NCI-H446 (cell line): ENCODE data around the gene PDAP1.
"Not testable (repeated sequence)": the region's sequence is repeated elsewhere in the genome, so short reads cannot be mapped to it uniquely, and the experiment has no call there.

Source experiments
- DNase-seq, 2 experiments: peaks; one replicate each; lab custom pipeline; 2025; lab: John Stamatoyannopoulos, UW

Gene PDAP1

DNA sequence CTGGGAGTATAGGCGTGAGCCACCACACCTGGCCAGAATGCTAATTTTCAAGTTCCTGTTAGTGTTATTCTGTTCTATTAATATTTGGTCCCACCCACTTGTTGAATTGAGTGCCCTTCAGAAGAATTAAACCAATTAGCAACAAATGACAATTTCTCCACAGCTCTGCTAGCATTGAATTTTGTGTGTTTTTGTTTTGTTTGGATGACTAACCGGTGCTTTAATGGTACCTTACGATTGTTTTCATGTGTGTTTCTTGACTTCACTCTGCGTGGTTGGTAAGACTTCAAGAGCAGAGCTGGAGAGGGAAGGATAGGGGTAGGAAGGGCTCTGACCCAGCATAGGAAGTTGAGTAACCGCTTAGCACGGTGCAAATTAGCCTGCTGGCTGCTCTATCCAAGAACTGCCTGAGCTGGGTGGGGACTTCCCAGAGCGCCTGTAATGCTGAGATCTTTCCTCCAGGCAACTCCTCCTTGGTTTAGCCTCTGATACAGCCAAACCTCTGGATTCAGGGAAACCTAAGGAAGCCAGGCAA, 29.3 kb downstream of the PDAP1 start:
- no peak for DNase-seq

DNA sequence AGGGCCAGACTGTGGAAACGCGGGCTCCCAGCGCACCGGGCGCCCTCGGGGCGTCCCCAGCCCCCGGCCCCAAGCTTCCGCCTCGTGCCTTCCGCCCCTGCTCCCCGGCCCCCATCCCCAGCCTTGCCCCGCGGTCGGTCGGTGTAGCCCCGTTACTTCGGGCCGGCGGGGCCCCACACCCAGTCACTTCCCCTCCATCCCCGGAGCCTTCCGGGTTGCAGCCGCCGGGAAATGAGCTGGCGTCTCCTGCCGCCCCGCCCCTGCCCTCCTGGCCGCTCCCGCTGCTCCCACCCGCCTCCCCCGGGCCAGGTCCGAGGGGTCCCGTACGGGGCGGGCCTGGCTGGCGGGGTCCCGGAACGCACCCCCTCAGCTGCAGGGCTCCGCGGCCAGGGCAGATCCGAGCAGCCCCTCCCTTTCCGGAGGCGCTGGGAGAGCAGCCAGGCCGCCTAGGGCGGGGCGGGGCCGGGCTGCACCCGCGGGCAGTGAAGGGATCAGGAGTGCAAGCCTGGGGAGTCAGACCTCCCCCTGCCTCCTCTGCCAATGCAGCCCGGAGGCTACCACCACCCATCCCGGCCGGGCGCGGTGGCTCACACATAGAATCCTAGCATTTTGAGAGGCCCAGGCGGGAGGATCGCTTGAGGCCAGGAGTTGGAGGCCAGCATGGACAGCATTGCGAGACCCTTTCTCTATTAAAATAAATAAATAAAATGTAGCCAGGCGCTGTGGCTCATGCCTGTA, 33.2 kb downstream of the PDAP1 start:
- DNase-seq = peak in 1 of 2 experiments; percentile 40

DNA sequence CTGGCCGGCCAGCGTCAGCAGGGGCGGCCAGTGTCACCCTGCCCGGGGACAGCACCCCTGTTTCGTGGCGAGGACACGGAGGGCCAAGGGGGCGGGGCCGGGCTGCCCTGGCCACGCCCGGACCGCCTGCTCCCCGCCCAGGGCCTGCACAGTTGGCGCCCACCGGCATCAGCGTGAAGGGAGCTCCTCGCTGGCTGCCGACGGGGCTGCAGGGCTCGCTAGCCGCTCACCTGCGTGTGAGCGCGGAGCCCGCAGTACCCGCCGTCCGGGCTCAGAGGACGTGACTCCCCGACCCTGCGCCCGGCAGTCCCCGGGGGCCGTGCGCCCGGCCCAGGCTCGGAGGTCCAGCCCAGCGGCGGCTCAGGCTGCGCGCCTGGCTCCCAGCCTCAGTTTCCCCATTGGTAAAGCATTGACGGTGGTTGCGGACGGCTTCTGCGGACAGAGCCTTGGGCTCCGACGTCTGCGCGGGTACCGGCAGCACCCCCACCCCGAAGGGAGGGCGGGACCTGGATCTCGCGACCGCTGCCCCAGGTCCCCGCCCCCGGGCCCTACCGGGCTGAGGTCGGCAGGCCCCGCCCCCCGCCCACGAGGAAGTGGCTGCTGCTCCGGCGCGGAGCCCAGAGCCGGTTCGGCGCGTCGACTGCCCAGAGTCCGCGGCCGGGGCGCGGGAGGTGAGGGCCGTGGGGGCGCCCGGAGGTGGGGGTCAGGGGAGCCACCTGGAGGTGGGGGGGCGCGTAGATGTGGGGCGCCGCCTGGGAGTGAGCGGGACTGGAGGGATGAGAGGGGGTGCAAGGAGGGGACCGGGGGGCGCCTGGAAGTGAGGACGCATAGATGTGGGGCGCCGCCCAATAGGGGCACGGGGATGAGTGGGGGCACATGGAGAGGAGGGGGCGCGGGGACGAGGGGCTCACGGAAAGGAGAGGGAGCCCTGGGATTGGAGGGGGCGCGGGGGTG, 34.0 kb downstream of the PDAP1 start, which contains the start of gene ARPC1B:
Gene ARPC1B, plus strand, starts transcription at position 620 of the 954 bp plus-strand sequence. CDS start 10,985 bp downstream, outside the sequence.
- DNase-seq = peak in 1 of 2 experiments; percentile 28

DNA sequence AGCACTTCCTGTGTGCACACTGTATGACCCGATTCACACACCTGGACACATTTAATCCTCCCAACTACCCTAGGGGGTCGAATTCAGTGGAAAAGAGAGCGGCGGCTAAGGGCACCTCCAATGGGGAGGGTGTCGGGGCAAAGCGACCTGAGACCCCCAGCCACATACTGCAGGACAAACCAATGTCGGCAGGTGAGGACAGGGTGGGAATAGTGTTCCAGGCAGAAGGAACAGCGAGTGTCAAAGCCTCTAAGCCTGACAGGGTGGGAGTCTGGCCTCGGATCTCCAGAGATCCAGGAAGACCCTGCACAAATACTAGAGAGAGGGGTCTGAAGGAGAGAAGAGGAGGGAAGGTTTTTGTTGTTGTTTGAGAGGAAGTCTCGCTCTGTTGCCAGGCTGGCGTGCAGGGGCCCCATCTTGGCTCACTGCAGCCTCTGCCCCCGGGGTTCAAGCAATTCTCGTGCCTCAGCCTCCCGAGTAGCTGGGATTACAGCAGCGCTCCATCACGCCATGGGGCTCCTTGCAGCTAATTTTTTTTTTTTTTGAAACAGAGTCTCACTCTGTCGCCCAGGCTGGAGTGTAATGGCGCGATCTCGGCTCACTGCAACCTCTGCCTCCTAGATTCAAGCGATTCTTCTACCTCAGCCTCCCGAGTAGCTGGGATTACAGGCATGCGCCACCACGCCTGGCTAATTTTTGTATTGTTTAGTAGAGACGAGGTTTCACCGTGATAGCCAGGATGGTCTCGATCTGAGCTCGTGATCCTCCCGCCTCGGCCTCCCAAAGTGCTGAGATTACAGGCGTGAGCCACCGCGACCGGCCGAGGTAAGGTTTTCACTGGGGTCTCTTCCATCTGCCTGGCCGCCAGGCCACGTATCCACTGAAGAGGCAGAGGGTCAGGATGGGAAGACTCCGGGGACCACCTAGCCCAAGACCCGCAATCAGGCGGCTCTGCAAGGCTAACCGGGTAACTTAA, 35.0 kb downstream of the PDAP1 start:
- no peak for DNase-seq

DNA sequence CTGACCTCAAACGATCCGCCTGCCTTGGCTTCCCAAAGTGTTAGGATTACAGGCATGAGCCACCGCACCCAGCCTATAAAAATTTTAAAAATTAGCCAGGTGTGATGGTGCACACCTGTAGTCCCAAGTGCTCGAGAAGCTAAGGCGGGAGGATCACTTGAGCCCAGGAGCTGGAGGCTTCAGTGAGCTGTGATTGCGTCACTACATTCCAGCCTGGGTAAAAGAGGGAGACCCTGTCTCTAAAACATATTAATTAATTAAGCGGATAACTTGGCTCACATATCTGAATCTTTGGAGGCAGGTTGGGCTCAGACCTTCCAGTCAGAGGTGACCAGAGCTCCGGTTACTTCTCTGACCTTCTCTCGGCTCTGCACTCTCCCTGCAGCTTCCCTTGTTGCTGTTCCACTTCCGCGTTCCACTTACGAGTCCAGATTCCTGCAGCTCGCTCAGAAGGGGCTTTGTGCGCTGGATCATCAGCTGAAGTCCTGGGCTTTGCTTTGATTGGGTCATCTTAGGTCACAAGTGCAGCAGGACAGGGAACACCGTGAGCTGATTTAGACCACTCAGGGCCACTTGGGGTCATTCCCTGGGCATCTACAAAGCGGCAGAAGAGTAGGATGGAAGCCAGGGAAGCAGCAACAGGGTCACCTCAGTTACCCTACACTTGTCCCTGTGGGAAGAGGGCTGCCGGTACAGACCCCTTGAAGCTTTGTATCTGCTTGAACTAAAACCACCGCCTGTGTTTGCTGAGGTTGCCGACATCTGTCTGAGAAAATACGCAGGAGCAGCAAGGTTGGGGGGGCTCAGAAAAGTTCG, 35.9 kb downstream of the PDAP1 start:
- no peak for DNase-seq

DNA sequence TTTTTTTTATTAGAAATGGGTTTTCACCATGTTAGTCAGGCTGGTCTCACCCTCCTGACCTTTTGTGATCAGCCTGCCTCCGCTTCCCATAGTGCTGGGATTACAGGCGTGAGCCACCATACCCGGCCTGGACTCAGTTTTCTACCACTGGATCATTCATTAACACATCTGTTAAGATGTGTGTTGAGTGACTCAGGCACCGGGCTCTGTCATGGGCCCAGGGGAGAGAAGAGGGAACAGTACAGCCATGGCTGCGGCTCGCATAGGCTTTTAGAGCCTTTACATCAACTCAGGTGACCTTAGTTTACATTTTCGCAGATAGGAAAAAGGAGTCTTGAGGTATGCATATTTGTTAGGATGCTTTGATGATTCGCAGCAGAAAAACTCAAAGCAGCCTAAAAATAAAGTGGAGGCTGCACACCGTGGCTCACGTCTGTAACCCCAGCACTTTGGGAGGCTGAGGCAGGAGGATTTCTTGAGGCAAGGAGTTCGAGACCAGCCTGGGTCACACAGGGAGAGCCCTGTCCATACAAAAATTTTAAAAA, 36.9 kb downstream of the PDAP1 start:
- no peak for DNase-seq

DNA sequence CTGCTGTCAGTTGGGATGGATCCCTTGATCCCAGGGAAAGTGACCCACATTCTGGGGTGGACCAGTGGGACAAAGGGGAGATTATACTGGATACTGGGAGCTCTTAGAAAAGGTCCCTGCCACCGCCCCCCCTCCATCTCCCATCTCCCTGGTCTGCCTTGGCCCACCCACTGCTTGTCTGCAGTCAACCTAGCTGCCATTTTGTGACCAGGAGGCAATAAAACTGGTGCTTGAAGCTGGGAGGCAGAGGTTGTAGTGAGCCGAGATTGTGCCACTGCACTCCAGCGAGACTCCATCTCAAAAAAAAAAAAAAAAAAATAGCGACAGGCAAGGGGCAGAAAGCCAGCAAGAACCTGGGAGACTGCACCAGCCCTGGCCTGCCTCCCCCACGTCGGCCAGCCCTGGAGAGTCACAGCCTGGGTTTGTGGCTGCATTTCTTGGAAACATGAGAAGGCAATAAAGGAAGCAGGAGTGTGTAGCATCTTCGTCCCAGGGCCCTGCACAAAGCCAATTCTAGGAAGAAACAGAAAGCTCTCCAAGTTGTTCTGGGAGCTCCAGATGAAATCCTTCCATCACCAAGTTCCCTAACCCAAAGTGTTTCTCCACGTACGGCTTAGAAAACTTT, 38.5 kb downstream of the PDAP1 start:
- no peak for DNase-seq

DNA sequence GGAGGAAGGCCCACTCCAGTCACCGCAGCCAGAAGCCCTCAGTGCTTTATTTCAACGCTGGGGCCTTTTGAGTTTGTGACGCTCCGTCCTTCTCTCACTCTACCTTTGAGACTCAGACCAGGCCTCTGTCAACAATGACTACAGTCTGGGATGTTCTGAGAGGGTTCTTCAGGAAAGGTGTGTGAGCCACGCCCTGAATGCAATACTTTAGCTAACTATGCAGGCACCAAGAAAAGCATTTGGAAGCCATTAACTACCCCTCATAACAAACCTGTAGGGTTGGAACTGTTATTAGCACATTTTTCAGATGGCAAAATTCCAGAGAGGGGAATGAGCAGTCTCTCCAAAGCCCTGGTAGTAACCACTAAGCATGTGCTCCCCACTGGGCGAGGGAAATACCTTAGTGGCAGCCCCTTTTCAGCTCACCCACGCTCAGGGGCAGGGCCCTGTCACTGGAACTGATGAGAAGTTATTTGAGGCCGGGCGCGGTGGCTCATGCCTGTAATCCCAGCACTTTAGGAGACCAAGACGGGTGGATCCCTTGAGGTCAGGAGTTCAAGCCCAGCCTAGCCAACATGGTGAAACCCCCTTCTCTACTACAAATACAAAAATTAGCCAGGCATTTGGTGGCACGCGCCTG, 39.5 kb downstream of the PDAP1 start:
- no peak for DNase-seq

DNA sequence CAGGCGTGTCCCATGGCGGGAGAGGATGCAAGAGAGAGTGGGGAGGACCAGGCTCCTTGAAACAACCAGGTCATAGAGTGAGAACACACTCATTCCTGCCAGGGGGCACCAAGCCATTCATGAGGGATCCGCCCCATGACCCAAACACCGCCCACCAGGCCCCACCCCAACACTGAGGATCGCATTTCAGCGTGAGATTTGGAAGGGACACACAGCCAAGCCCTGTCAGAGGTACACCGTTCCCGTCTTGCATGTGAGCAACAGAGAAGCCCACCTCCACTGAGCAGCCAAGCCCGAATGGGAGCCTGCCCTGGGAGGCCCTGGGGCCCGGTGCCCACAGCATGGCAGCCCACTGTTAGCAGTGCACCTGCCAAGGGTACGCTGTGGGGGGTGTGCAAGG, 41.8 kb downstream of the PDAP1 start:
- DNase-seq = no peak

DNA sequence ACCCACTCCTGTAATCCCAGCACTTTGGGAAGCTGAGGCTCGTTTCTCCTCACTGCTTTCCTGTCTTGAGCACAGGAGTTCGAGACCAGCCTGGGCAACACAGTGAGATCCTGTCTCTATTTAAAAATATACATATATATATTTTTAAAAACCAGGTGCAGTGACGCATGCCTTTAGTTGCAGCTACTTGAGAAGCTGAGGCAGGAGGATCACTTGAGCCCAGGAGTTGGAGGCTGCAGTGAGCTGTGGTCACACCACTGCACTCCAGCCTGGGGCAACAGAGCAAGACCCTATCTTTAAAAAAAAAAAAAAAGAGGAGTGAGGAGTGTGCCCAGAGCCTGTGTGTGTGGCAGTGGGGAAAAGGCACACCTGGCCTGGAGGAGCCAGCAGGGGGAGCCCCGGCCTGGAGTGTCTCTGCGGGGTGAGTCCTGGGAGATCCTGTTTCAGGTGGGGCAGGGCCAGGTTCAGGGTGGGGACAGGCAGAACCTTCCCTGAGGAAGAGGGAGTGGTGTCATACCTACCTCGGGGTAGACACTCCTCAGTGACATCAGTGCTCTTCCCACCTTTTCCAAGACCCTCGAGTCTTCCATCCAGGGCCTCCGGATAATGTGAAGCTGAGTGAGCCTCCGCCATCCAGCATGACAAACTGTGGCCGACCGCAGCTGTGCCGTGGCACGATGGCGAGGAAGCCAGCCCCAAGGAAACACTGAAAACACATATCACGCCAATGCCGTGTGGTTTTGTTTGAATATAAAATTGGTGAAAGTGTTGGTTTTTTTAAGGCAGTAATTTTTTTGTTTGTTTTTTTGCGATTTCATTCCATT, 42.9 kb downstream of the PDAP1 start:
- no peak for DNase-seq

DNA sequence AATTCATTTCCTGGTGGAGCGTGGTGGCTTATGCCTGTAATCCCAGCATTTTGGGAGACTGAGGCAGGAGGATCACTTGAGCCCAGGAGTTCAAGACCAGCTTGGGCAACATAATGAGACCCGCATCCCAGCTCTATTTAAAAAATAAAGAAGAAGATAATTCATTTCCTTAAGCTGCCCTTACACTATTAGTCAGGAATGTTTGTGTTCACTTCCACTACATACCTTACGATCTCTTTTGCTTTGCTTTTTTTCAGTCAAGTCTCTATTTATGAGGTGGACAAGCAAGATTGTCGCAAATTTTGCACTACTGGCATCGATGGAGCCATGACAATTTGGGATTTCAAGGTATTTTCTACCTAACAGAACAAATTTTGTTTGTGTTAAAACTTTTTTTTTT, 45.1 kb downstream of the PDAP1 start:
- DNase-seq = no peak

DNA sequence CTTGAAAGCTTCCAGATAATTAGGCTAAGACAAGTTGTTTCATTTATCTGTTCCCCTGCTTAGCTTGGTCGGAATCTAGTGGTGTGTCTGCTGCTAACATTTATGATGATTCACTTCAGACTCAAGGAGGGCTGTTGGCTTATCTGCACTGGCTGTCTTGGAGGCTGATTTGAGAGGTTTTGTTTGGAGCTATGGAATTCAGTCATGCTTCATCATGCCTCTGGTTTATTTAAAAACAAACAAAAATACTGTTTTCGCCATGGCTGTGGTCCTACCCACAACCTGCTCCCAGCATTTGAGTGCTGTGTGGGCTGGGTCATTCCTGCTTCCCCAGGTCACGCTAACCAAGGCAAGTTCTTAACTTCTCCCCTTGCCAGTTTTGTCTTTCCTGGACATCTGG, 45.6 kb downstream of the PDAP1 start:
- DNase-seq = no peak

DNA sequence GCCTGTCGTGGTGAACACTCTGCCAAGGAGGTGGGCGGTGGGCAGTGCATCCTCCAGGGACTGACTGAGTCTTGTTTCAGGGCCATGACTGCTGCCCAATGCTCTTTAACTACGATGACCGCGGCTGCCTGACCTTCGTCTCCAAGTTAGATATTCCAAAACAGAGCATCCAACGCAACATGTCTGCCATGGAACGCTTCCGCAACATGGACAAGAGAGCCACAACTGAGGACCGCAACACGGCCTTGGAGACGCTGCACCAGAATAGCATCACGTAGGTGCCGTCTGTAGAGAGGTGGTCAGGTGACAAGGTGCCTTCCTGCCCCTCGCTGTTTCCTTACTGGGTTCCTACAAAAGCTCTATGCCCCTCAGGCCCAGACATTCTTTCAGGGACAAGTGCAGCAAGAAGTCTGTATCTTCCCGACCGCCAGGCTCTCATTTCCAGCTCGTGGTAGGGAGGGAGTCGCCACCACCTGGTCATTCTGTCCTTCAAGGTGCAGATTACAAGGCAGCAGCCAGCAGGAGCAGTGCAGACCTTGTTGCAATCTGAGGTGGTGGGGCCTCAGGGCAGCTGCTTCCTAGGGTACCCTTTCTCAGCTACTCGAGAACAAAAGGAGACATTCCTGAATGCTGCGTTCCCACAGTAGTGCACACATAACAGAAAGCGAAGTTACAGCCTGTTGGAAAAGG, 48.8 kb downstream of the PDAP1 start:
- no peak for DNase-seq

DNA sequence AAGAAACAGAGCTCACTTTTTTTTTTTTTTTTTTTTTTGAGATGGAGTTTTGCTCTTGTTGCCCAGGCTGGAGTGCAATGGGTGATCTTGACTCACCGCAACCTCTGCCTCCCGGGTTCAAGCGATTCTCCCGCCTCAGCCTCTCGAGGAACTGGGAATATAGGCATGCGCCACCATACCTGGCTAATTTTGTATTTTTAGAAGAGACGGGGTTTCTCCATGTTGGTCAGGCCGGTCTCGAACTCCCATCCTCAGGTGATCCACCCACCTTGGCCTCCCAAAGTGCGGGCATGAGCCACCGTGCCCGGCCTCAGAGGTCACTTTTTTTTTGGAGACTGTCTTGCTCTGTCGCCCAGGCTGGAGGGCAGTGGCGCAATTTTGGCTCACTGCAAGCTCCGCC, 49.9 kb downstream of the PDAP1 start:
- DNase-seq = not testable (repeated sequence)

DNA sequence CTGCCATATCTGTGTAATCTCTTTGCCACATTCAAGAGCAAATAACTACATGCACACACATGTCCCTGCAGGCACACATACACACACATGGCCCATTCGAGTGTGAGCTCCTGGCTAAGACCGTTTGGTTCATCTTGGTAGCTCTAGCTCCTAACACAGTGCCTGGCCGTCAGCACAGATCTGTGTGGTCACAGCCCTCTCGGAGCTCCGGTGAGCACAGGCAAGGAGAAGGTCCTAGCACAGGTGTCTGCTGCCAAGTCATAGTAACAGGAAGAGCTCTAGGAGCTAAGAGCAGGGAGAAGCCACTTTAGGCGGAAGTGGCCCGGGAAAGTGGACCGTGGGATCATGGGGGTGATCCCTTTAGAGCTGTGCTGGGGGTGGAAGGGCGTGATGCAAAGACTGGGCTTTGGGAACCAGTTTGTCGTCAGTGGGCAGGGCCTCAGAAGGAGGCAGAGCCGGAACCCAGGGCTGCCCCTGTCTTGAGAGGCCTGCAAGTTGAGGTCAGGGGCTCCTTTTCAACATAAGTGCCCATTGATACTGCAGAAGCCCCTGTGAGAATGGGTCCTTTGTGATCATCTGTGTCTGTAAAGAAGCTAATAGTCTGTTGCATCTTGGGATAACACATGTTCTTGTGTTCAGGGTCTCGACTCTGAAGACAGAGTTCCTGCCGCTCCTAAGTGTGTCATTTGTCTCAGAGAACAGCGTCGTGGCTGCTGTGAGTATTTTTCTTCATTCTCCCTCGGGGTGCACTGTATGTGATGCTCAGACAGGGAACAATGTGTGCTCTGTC, 50.5 kb downstream of the PDAP1 start:
- no peak for DNase-seq

DNA sequence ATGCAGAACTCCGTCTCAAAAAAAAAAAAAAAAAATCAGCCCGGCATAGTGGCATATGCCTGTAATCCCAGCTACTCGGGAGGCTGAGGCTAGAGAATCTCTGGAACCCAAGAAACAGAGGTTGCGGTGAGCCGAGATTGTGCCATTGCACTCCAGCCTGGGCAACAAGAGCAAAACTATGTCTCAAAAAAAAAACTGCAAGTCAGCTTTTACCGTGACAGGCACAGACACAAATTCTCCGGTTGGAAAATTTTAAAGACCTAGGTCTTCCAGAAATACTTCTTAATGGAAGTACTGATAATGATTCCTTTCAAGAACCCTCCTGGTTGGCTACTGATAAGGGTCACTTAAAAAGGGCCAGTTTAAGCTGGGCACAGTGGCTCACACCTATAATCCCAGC, 53.3 kb downstream of the PDAP1 start:
- DNase-seq = no peak

DNA sequence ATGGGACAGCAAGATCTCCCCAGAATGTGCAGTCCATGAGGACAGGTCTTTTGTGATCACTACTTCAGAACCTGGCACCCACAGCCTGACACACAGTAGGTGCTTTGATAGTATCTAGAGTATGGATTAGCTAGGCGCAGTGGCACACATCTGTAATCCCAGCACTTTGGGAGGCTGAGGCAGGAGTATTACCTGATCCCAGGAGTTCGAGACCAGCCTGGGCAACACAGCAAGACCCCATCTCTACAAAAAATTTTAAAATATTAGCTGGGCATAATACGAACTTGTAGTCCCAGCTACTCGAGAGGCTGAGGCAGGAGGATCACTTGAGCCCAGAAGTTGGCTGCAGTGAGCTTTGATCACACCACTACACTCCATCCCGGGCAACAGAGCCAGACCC, 56.1 kb downstream of the PDAP1 start:
- DNase-seq = no peak
